ENCODE measurements around the gene KLHDC4. TPM values are rescaled to one million over a fixed set of nuclear protein-coding genes. Genes with fewer than 3 reads are reported as not detected.

KLHDC4 gene
- total RNA-seq, 1 experiment from 2014 or later = 36.3 TPM

- H3K79me2 ChIP-seq (ENCODE audit: low read length) = no peaks in the 10 kb centered on the region
- no peaks in the 10 kb centered on the region for H3K9me2 ChIP-seq (replicated peaks; ENCODE audit: low read length)
- H3K4me2 ChIP-seq (ENCODE audit: low read length) = no peak overlapping the region
- H3K27ac ChIP-seq (ENCODE audit: low read length) = no peak overlapping the region
- no peaks in the 10 kb centered on the region for H3K36me3 ChIP-seq (ENCODE audit: low read depth, low read length)
- no peak overlapping the region for H2AFZ ChIP-seq (ENCODE audit: low read length)
- no peak overlapping the region for H3K9ac ChIP-seq (ENCODE audit: low read length)
- H4K20me1 ChIP-seq (ENCODE audit: low read length) = no peaks in the 10 kb centered on the region
- no peaks in the 10 kb centered on the region for H3F3A ChIP-seq (ENCODE audit: low read length, unreplicated experiment)
- no peak overlapping the region for H3K4me3 ChIP-seq (ENCODE audit: low read length)
- TF ChIP-seq EZH2 (IDR thresholded peaks at IDR 0.05; ENCODE audit: low read length, unreplicated experiment) = no peak
- no peak for TF ChIP-seq EZH2phosphoT487 (IDR thresholded peaks at IDR 0.05; ENCODE audit: borderline replicate concordance, low read length)
- no peak for TF ChIP-seq CTCF (conservative IDR thresholded peaks at IDR 0.05; ENCODE audit: low read depth, low read length)
- no peaks in the 10 kb centered on the region for H3K27me3 ChIP-seq (ENCODE audit: low read length)
- intact Hi-C loops (cut with micrococcal nuclease) = no loop called here
- DNase-seq (no peak), ATAC-seq (no peak)
- H3K4me1 ChIP-seq (ENCODE audit: insufficient read depth, low read length) = no peaks in the 10 kb centered on the region
- POLR2A ChIA-PET (ENCODE audit: unreplicated experiment) = no interaction called here
- no peaks in the 10 kb centered on the region for H3K9me3 ChIP-seq (ENCODE audit: low read length)
- no TSS peak for BruUV-seq (replicated peaks)
- CTCF ChIA-PET = no interaction called here
Measured at GRCh38 chr16:87687126-87687910, 78.5 kb downstream of the KLHDC4 start.

GRCh38 chr16:87686697-87687096 is 79.1 kb downstream of the KLHDC4 start:
- Histone ChIP-seq H3K4me3 (ENCODE audit: low read length) (no peak overlapping the region), H3K9me3 (ENCODE audit: low read length) (no peaks in the 10 kb centered on the region), H3K4me2 (ENCODE audit: low read length) (no peak overlapping the region), H2AFZ (ENCODE audit: low read length) (no peak overlapping the region), H3K4me1 (ENCODE audit: insufficient read depth, low read length) (no peaks in the 10 kb centered on the region), H4K20me1 (ENCODE audit: low read length) (no peaks in the 10 kb centered on the region), H3K36me3 (ENCODE audit: low read depth, low read length) (no peaks in the 10 kb centered on the region), H3K27ac (ENCODE audit: low read length) (no peak overlapping the region), H3K9me2 (replicated peaks; ENCODE audit: low read length) (no peaks in the 10 kb centered on the region), H3K79me2 (ENCODE audit: low read length) (no peaks in the 10 kb centered on the region), H3K9ac (ENCODE audit: low read length) (no peak overlapping the region), H3F3A (ENCODE audit: low read length, unreplicated experiment) (no peaks in the 10 kb centered on the region), H3K27me3 (ENCODE audit: low read length) (no peaks in the 10 kb centered on the region)
- TF ChIP-seq CTCF (conservative IDR thresholded peaks at IDR 0.05; ENCODE audit: low read depth, low read length) = no peak
- no peak for TF ChIP-seq EZH2phosphoT487 (IDR thresholded peaks at IDR 0.05; ENCODE audit: borderline replicate concordance, low read length)
- TF ChIP-seq EZH2 (IDR thresholded peaks at IDR 0.05; ENCODE audit: low read length, unreplicated experiment) = no peak
- DNase-seq (no peak), ATAC-seq (no peak)
- BruUV-seq (replicated peaks) = no TSS peak
- intact Hi-C loops (cut with micrococcal nuclease) = no loop called here
- POLR2A ChIA-PET (ENCODE audit: unreplicated experiment) = no interaction called here
- CTCF ChIA-PET = no interaction called here

GRCh38 chr16:87685766-87686165 is 80.0 kb downstream of the KLHDC4 start:
- Histone ChIP-seq H2AFZ (ENCODE audit: low read length) (no peak overlapping the region), H3K36me3 (ENCODE audit: low read depth, low read length) (no peaks in the 10 kb centered on the region), H3K9me3 (ENCODE audit: low read length) (no peaks in the 10 kb centered on the region), H3F3A (ENCODE audit: low read length, unreplicated experiment) (no peaks in the 10 kb centered on the region), H3K27me3 (ENCODE audit: low read length) (no peaks in the 10 kb centered on the region), H3K79me2 (ENCODE audit: low read length) (no peaks in the 10 kb centered on the region), H3K27ac (ENCODE audit: low read length) (no peak overlapping the region), H3K9ac (ENCODE audit: low read length) (no peak overlapping the region), H3K9me2 (replicated peaks; ENCODE audit: low read length) (no peaks in the 10 kb centered on the region), H3K4me1 (ENCODE audit: insufficient read depth, low read length) (no peaks in the 10 kb centered on the region), H4K20me1 (ENCODE audit: low read length) (no peaks in the 10 kb centered on the region), H3K4me2 (ENCODE audit: low read length) (no peak overlapping the region), H3K4me3 (ENCODE audit: low read length) (no peak overlapping the region)
- ChIA-PET POLR2A (ENCODE audit: unreplicated experiment) (no interaction called here), CTCF (no interaction called here)
- no peak for DNase-seq
- intact Hi-C loops (cut with micrococcal nuclease) = no loop called here
- TF ChIP-seq CTCF (conservative IDR thresholded peaks at IDR 0.05; ENCODE audit: low read depth, low read length) (no peak), EZH2phosphoT487 (IDR thresholded peaks at IDR 0.05; ENCODE audit: borderline replicate concordance, low read length) (no peak), EZH2 (IDR thresholded peaks at IDR 0.05; ENCODE audit: low read length, unreplicated experiment) (no peak)
- BruUV-seq (replicated peaks) = no TSS peak
- no peak for ATAC-seq
